ENCODE results near the gene RHBDL1.

DNA sequence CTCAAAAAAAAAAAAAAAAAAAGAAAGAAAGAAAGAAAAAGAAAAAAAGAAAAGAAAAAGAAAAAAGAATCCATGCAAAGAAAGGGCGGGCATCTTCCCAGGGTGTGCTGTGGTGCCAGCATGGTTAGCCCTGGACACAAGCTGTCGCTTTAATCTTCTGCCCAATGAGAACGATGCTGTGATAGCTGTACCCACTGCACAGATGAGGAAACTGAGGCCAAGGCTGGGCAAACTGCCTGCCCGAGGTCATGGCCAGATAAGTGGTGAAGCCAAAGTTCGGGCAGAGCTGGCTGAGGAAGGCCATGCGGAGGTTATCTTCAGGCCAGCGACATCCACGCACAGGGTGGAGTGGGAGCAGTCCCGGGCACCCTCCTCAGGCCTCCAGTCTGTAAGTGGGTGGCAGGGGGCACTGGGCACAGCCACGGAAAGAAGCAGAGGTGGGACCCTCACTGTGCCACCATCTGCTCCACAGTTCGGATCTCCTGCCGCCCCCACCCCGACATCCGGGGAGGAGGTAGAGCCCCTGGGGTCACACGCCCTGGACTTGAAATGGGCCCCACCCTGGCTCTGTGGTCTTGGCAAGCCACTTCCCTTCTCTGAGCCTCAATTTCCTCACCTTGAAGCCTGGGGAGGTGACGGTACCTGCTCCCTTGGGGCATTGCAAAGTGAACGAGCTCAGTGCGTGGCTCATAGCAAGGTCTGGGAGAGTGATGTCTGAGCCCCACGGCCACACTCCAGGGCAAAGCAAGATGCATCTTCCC lies 23.6 kb downstream of the RHBDL1 start:
- TF ChIP-seq, protein P1, sequence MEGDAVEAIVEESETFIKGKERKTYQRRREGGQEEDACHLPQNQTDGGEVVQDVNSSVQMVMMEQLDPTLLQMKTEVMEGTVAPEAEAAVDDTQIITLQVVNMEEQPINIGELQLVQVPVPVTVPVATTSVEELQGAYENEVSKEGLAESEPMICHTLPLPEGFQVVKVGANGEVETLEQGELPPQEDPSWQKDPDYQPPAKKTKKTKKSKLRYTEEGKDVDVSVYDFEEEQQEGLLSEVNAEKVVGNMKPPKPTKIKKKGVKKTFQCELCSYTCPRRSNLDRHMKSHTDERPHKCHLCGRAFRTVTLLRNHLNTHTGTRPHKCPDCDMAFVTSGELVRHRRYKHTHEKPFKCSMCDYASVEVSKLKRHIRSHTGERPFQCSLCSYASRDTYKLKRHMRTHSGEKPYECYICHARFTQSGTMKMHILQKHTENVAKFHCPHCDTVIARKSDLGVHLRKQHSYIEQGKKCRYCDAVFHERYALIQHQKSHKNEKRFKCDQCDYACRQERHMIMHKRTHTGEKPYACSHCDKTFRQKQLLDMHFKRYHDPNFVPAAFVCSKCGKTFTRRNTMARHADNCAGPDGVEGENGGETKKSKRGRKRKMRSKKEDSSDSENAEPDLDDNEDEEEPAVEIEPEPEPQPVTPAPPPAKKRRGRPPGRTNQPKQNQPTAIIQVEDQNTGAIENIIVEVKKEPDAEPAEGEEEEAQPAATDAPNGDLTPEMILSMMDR (IDR thresholded peaks at IDR 0.05; ENCODE audit: borderline replicate concordance, extremely low read depth, low read length, poor library complexity, severe bottlenecking), result no peak
- no peak for TF ChIP-seq EZH2 (IDR thresholded peaks at IDR 0.05; ENCODE audit: borderline replicate concordance, low read depth, low read length, severe bottlenecking)
